BJ (cell line): ENCODE results near the gene PAIP1. TPM values are rescaled to one million over a fixed set of nuclear protein-coding genes. Genes with fewer than 3 reads are reported as not detected.
"Not testable (repeated sequence)": the region's sequence is repeated elsewhere in the genome, so short reads cannot be mapped to it uniquely, and the experiment has no call there.

ENCODE experiments used
- CTCF ChIA-PET: fragments of 350-600 bp; formaldehyde crosslinking; extraction: SDS; loops from one replicate; lab custom pipeline; 2021; ENCODE audit warnings: antibody characterized with exemption, inconsistent platforms; lab: Yijun Ruan, JAX
- POLR2A ChIA-PET: fragments of 300-600 bp; sonication (Branson Sonifier 250); formaldehyde crosslinking; extraction: SDS; loops from one replicate; lab custom pipeline; 2021; ENCODE audit warnings: antibody characterized with exemption; lab: Charles Lee
- DNase-seq: peaks from one replicate; pipeline ENCODE4 v3.0.0-alpha.2; 2011; ENCODE audit warnings: low read depth
- H3K27me3 ChIP-seq: 2 replicates; pipeline ENCODE4 v1.6.0; 2011; ENCODE audit warnings: low read length; ENCODE audit not compliant: control insufficient read depth, insufficient read depth
- H3K36me3 ChIP-seq: 2 replicates; pipeline ENCODE4 v1.5.1; 2011; ENCODE audit warnings: low read length; ENCODE audit not compliant: control insufficient read depth, insufficient read depth
- H3K4me3 ChIP-seq: 2 replicates; pipeline ENCODE4 v1.5.1; 2011; ENCODE audit warnings: low read depth, mild to moderate bottlenecking, control low read depth, low read length
- polyA plus RNA-seq: library from polyadenylated mRNA; depleted of rRNA; stranded (reverse); fragments of >200 nt; gene quantifications from 2 replicates; pipeline ENCODE4 v1.2.3, GENCODE V29; 2011
- TF ChIP-seq, protein P1 (sequence below): IDR thresholded peaks from 2 replicates; pipeline ENCODE4 v1.5.1; 2011; ENCODE audit warnings: low read depth, mild to moderate bottlenecking, control low read depth, inconsistent platforms, low read length, moderate library complexity; ENCODE audit not compliant: insufficient read depth

PAIP1 gene
- polyA plus RNA-seq, 1 experiment: 71.8 TPM

DNA sequence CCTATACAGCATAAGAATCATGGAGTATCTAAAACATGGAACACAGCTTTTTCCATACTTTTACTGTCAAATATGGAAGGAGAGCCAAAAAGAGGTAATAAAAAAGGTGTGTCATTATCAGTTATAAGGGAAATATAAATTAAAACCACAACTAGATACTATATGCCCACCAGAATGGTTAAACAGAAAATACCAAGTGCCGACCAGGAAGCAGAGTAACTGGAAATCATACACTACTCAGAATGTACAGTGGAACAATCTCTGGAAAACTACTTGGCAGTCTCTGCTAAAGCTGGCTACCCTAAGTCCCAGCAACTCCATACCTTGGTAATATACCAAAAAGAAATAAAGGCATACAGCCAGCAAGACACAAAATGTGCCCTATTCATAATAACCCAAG is 2.4 kb downstream of the PAIP1 start:
- peaks cover 3% of the 10 kb centered on the region; the same call in 1 of the 2 replicates for H3K36me3 ChIP-seq
- TF ChIP-seq, protein P1, sequence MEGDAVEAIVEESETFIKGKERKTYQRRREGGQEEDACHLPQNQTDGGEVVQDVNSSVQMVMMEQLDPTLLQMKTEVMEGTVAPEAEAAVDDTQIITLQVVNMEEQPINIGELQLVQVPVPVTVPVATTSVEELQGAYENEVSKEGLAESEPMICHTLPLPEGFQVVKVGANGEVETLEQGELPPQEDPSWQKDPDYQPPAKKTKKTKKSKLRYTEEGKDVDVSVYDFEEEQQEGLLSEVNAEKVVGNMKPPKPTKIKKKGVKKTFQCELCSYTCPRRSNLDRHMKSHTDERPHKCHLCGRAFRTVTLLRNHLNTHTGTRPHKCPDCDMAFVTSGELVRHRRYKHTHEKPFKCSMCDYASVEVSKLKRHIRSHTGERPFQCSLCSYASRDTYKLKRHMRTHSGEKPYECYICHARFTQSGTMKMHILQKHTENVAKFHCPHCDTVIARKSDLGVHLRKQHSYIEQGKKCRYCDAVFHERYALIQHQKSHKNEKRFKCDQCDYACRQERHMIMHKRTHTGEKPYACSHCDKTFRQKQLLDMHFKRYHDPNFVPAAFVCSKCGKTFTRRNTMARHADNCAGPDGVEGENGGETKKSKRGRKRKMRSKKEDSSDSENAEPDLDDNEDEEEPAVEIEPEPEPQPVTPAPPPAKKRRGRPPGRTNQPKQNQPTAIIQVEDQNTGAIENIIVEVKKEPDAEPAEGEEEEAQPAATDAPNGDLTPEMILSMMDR: no peak
- ChIA-PET CTCF (interaction anchor here (0.9 to 2.4 kb wide), 4 partner anchors 9 to 70 kb away, joined by 3 to 5 read pairs (median 4); partner anchors contain the start of gene TMEM267), POLR2A (interaction anchor here (0.5 kb wide), 1 partner anchor 116 kb away, joined by 9 read pairs; no protein-coding TSS in a partner anchor)
- H3K27me3 ChIP-seq: no peaks in the 10 kb centered on the region
- no peak overlapping the region for H3K4me3 ChIP-seq
- no peak for DNase-seq

DNA sequence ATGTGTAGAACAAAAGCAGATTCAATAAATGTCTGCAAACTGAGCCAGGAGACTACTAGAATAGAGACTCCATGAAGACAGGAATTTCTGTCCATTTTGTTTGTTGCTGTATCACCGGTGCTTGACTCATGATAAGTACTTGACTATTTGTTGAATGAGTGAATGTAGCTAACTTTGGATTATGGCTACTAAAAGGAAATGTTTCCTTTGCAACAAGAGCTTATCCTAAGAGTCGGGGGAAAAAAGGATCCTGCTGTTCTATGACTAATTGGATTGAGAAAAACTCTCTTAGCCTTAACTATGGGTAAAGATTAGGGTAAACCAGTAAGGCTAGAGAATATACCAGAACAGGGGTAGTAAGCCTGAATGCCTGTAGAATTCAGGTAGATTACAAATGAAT is 3.5 kb downstream of the PAIP1 start:
- Histone ChIP-seq H3K27me3 (no peaks in the 10 kb centered on the region), H3K36me3 (peaks cover 3% of the 10 kb centered on the region; the same call in 1 of the 2 replicates), H3K4me3 (no peak overlapping the region)
- ChIA-PET POLR2A (no interaction called here), CTCF (interaction anchor here (0.8 to 1.4 kb wide), 2 partner anchors 12 to 15 kb away, joined by 3 read pairs; no protein-coding TSS in a partner anchor)
- TF ChIP-seq, protein P1: no peak
- no peak for DNase-seq

DNA sequence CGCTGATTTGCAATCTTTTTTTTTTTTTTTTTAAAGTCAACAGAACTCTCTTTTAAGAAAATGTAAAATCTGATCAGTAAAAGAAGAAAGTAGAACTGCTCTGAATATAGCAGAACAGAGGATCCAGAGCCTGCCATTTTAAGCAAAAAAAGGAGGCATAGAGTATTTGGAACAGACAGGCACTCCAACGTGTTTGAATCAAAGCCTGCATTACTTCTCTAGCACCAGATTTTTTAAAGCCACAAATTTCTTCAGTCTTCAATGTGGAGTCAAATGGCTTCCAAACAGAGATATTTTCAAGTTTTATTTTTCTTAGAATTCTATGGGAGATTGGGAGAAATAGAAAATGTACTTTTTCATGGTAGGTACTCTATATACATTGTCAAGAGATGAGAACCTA is 5.1 kb downstream of the PAIP1 start:
- ChIA-PET POLR2A (interaction anchor here (0.5 kb wide), 1 partner anchor 8 kb away, joined by 8 read pairs; no protein-coding TSS in a partner anchor), CTCF (interaction anchor here (1.1 kb wide), 1 partner anchor 80 kb away, joined by 3 read pairs; no protein-coding TSS in a partner anchor)
- peaks cover 7% of the 10 kb centered on the region for H3K36me3 ChIP-seq
- H3K4me3 ChIP-seq: no peak overlapping the region
- H3K27me3 ChIP-seq: no peaks in the 10 kb centered on the region
- no peak for DNase-seq
- TF ChIP-seq, protein P1: no peak

DNA sequence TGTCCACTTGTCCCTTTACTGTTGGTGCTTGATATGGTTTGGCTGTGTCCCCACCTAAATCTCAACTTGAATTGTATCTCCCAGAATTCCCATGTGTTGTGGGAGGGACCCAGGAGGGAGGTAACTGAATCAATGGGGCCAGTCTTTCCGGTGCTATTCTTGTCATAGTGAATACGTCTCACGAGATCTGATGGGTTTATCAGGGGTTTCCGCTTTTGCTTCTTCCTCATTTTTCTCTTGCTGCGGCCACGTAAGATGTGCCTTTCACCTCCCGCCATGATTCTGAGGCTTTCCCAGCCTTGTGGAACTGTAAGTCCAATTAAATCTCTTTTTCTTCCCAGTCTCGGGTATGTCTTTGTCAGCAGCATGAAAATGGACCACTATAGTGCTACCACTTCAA is 7.6 kb downstream of the PAIP1 start:
- H3K27me3 ChIP-seq, CTCF ChIA-PET, POLR2A ChIA-PET, DNase-seq, H3K4me3 ChIP-seq: not testable (repeated sequence)
- peaks cover 12% of the 10 kb centered on the region for H3K36me3 ChIP-seq

GRCh38 chr5:43548358-43548757 is 8.5 kb downstream of the PAIP1 start:
- POLR2A ChIA-PET: no interaction called here
- Histone ChIP-seq H3K36me3 (peaks cover 10% of the 10 kb centered on the region), H3K27me3 (no peaks in the 10 kb centered on the region), H3K4me3 (no peak overlapping the region)
- CTCF ChIA-PET: no interaction called here
- DNase-seq: no peak
- TF ChIP-seq, protein P1: no peak

GRCh38 chr5:43547532-43547931 is 9.3 kb downstream of the PAIP1 start:
- H3K4me3 ChIP-seq: no peak overlapping the region
- ChIA-PET POLR2A (no interaction called here), CTCF (no interaction called here)
- DNase-seq: no peak
- peaks cover 10% of the 10 kb centered on the region for H3K36me3 ChIP-seq
- no peaks in the 10 kb centered on the region for H3K27me3 ChIP-seq
- TF ChIP-seq, protein P1: no peak
